NCI-H146 treated with DMSO at 0.1 percent for 48 hours (cell line): ENCODE data around the gene RP2.

Experiments
- DNase-seq: peaks from one replicate; lab custom pipeline; 2025; ENCODE audit not compliant: unreplicated experiment; lab: John Stamatoyannopoulos, UW

RP2 gene

GRCh38 chrX:46836701-46837557 is at the start of gene RP2:
Gene RP2, plus strand, starts transcription at chrX:46837043. Its CDS starts 58 bp downstream, at chrX:46837101.
- peak; percentile 91 for DNase-seq

- DNase-seq, result no peak
Observed at GRCh38 chrX:46788902-46789301, 47.9 kb upstream of the RP2 start.

- DNase-seq, result peak; percentile 76
Observed at GRCh38 chrX:46791927-46792809, 44.7 kb upstream of the RP2 start.

GRCh38 chrX:46792810-46793188 is 44.0 kb upstream of the RP2 start:
- no peak for DNase-seq

- DNase-seq, result no peak
Observed at GRCh38 chrX:46793386-46794143, 43.3 kb upstream of the RP2 start.

- peak; percentile 34 for DNase-seq
Observed at GRCh38 chrX:46796574-46797191, 40.2 kb upstream of the RP2 start.

- DNase-seq, result no peak
Observed at GRCh38 chrX:46803140-46803539, 33.7 kb upstream of the RP2 start.

- no peak for DNase-seq
Observed at GRCh38 chrX:46805270-46805669, 31.6 kb upstream of the RP2 start.

GRCh38 chrX:46811121-46811520 is 25.7 kb upstream of the RP2 start:
- no peak for DNase-seq

- DNase-seq, result peak; percentile 8
Observed at GRCh38 chrX:46812445-46812844, 24.4 kb upstream of the RP2 start.

GRCh38 chrX:46814966-46815365 is 21.9 kb upstream of the RP2 start:
- DNase-seq, result no peak

GRCh38 chrX:46819136-46819535 is 17.7 kb upstream of the RP2 start:
- no peak for DNase-seq

- DNase-seq, result peak; percentile 8
Observed at GRCh38 chrX:46820391-46821100, 16.3 kb upstream of the RP2 start.

- no peak for DNase-seq
Observed at GRCh38 chrX:46823481-46823880, 13.4 kb upstream of the RP2 start.

- DNase-seq, result no peak
Observed at GRCh38 chrX:46831765-46832327, 5.0 kb upstream of the RP2 start.

- no peak for DNase-seq
Observed at GRCh38 chrX:46837558-46838485, 979 bp downstream of the RP2 start.

GRCh38 chrX:46838486-46838870 is 1.6 kb downstream of the RP2 start:
- DNase-seq, result no peak

- DNase-seq, result no peak
Observed at GRCh38 chrX:46838974-46839480, 2.2 kb downstream of the RP2 start.

GRCh38 chrX:46840946-46841345 is 4.1 kb downstream of the RP2 start:
- DNase-seq, result no peak
